ENCODE data around the gene CEP164.
"Not testable (repeated sequence)": the region's sequence is repeated elsewhere in the genome, so short reads cannot be mapped to it uniquely, and the experiment has no call there.

Gene CEP164

DNA sequence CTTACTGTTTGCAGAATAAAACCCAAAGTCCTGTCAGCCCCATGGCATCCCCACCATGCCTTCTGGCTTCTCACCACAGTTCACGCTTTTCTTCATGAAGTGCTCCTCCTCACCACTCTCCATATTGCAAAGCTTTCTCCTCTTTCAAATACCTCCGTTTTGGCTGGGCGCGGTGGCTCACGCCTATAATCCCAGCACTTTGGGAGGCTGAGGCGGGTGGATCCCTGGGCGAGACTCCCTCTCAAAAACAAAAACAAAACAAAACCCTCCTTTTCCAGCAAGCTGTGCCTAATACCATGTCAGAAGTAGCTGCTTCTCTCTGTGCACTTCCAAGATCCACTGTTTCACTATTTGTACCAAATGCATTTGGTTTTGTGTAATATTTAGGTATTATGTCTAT is 18.3 kb upstream of the CEP164 start:
- DNase-seq = no peak

DNA sequence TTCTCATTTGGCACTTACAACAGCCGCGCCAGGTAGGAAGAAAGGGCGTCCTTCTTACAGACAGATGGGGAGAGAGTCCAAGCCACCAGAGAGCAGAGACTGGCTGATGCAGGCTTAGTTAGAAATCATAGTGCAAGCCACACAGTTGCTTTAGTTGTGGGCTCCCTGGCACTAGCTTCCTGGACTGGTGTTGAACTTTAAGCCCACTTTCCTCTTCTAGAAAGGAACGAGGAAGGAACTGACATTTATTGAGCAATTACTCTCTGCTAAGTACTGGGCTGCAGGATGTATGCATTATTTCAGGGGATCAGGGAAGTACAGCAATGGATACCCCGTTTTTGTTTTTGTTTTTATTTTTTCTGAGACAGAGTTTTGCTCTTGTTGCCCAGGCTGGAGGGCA is 14.6 kb upstream of the CEP164 start:
- DNase-seq = no peak

DNA sequence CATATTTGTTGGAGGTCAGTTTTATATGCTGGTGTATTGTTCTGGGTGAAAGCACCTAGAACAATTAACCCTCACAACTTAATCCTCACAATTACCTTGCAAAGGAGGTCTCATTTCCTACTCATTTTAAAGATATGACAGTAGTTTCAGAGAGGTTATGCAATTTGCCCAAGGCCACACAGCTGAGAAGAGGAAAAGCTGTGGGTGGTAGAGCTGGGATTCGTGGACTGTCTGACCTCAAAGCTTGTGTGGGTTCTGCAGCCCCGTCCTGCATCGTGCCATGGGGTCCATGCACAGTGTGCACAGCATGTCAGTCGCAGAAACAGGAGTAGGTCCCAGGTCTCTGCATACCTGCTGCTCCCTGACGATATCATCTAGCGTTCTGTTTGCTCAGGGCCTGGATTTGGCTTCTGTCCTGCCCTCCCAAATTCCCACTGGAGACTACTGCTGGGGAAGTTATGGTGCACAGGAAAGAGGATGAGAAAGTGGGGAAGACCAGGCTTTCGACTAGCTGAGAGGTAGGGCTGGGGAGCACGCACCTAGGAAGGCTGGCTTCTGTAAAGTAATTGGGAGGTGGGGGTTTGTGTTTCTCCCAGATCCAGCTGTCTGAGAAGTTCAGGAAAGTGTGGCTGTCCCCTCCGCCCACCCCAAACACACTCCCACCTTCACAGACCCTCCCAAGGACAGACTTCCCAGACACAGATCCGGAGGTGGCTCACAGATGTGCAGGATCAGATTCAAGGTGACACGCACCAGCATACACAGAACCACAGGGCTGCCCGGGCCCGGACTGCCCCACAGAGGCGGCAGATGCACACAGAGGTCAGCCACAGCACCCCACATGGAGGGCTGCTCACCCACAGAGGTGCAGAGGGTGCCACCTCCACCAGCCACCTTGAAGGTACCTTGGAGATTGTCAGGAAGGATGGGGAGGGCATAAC is 13.6 kb upstream of the CEP164 start:
- no peak for DNase-seq

GRCh38 chr11:117314840-117315239 is 12.8 kb upstream of the CEP164 start:
- no peak for DNase-seq

GRCh38 chr11:117315285-117316196 is 12.1 kb upstream of the CEP164 start:
- DNase-seq = no peak

- peak; percentile 62 for DNase-seq
Measured at GRCh38 chr11:117316197-117316961, 11.3 kb upstream of the CEP164 start, which contains the start of gene BACE1. BACE1 (minus strand) TSS chr11:117316256; CDS start chr11:117315795, 461 bp downstream.

GRCh38 chr11:117318738-117319137 is 8.9 kb upstream of the CEP164 start:
- DNase-seq = no peak

DNA sequence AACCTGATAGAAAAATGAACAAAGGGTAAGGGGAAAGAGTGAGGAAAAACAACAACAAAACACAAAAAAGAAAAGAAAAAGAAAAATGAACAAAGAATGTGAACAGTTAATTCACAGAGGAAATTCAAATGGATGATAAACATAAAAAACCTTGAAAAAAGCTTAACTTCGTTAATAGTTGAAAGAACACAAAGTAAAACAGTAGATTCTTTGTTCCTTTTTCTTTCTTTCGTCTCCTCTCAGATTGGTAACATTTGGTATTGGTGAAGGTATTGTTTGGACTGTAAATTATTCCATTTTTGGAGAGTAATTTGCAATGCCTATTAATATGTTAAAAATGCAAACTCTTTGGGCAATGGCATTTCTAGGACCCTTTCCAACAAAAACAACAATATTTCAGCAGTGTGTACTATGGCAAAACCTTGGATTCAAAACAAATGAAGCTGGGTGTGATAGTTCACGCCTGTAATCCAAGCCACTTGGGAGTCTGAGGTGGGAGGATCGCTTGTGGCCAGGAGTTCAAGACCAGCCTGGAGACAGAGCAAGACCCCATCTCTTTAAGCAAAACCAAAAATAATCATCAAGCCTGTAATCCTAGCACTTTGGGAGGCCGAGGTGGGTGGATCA is 8.3 kb upstream of the CEP164 start:
- no peak for DNase-seq

- DNase-seq = not testable (repeated sequence)
Measured at GRCh38 chr11:117327255-117327566, 443 bp upstream of the CEP164 start.

DNA sequence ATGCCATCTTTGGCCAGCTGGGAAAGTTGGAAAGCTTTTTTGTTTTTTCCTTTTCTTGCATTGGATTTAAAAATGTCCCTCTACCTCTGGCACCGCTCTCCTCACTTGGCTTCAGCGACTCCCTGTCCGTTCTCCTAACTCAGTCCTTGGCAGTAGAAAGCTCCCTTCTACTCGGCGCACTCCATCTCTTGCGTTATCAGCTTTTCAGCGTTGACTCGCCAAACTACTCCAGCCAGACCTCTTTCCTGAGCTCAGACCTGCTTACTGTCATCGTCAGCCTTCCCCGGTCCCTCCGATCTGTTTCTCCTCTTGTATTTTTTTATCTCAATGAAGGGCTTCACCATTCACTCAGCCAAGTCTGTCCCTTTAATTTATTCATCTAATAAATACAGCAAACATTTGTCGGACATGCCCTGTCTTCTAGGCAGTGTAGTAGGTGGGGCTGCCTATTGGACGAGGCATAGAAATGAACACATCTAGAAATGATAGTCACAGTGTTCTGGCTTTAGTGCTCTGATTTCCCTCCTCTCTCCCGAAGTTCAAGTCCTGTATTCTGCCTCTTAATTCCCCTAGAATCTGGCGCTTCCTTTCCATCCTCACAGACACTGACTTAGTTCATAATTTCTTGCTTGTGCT is 839 bp downstream of the CEP164 start:
- no peak for DNase-seq

DNA sequence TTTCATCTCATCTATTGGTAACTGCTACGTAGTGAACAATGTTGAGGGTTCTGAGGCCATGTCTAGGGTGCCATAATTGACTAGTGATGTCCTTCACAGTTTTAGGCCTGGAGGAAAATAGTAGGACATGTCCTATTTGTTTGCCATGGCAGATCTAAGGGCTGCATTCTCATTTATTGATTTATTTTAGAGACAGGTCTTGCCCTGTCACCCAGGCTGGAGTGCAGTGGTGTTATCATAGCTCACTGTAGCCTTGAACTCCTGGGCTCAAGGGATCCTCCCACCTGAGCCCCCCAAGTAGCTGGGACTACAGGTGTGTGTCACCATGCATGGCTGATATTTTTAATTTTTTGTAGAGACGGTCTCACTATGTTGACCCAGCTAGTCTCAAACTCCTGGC is 5.2 kb downstream of the CEP164 start:
- no peak for DNase-seq

- no peak for DNase-seq
Measured at GRCh38 chr11:117333917-117334316, 6.3 kb downstream of the CEP164 start.

DNA sequence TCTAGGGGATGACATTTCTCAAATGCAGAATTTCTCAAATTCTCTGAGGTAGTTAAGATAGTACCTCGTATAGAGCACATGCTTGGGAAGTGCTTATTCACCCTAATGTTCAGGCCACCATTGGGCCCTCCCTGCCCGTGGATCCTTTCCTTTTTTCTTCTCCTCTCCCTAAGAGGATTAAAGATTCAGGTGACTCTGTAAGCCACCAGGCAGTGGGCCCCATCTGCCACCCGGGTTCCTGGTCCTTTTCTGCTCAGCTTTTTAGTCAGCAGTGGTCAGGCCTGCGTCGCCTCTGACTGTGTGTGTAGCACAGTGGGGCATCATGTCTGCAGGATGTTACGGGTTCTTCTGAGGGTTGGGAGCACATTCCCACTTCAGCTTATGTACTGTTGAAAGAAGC is 7.2 kb downstream of the CEP164 start:
- DNase-seq = no peak

- DNase-seq = no peak
Measured at GRCh38 chr11:117335399-117335798, 7.7 kb downstream of the CEP164 start.

DNA sequence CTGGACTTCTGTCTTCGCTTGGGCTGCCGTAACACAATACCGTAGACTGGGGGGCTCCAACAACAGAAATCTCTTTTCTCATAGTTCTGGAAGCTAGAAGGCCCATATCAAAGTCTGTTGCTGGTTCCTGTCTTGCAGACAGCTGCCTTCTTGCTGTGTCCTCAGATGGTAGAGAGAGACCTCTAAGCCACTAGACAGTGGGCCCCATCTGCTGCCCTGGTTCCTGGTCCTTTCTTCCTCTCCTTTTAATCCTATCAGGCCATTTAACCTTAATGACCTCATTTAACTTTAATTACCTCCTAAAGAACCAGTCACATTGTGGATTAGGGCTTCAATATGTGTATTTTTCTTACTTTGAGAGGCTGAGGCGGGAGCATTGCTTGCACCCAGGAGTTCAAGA is 9.4 kb downstream of the CEP164 start:
- no peak for DNase-seq

GRCh38 chr11:117345039-117345438 is 17.4 kb downstream of the CEP164 start:
- DNase-seq = no peak

DNA sequence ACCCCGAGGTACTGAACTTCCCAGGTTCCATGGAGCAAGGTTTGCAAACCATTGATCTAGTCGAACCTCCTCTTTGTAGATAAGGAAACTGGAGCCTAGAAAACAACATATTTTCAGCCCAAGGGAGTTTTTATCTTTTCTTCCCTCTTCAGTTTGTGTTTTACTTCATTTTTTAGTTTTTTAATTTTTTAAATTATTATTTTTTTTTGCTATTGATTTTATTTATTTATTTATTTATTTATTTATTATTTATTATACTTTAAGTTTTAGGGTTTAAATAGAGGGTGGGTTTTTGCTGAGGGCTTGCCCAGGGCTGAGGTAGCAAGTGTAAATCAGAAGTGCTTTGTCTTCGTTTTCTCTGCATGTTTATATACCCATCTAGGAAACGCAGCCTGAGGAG is 26.9 kb downstream of the CEP164 start:
- no peak for DNase-seq

DNA sequence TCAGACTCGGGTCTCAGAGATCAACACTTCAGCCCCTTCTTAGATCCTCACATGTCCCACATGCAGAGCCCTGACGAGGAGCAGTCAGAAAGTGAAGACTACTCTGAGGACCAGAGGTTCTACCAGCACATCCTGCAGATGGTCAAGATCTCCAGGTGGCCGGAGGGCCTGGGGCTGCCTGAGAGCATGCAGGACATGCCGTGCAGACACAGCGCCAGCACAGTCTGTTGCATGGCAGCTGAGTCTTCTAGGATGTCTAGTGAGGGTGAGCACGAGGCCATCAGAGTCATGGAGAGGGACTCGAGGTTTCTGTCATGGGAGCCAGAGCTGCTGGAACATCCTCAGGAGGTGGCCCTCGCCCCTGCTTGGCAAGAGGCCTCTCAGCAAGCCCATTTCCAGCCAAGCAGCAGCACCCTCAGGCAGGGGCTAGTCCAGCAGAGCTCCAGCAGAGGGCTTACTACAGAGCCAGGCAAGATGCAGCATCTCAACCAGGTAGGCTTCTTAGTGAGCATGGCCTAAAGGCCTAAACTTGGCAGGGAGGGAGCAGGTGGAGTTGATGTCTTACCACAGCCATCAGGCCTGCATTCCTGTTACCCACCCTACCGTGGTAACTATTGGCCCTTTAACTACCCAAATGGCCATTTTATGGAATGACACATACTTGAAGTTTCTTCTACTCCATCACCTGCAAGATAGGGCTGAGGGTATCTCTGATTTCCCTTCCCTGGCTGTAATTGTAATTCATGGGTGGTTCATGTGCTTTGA is 28.7 kb downstream of the CEP164 start:
- no peak for DNase-seq

DNA sequence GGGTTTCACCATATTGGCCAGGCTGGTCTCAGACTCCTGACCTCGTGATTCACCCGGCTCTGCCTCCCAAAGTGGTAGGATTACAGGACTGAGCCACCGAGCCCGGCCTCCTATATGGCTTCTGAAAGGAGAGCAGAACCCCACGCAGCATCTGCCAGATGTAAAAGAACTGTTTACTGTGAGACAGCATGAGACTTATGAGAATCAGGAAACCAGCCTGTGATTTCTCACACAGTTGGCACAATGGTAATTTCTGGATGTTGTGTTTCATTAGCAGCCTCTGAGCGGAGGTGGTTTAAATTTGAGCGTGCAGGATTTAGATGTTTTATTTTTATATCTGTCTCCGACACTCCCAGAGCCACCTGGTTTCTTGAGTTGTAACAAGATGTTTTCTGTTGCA is 33.8 kb downstream of the CEP164 start:
- DNase-seq = no peak

GRCh38 chr11:117366248-117366647 is 38.6 kb downstream of the CEP164 start:
- DNase-seq = no peak

DNA sequence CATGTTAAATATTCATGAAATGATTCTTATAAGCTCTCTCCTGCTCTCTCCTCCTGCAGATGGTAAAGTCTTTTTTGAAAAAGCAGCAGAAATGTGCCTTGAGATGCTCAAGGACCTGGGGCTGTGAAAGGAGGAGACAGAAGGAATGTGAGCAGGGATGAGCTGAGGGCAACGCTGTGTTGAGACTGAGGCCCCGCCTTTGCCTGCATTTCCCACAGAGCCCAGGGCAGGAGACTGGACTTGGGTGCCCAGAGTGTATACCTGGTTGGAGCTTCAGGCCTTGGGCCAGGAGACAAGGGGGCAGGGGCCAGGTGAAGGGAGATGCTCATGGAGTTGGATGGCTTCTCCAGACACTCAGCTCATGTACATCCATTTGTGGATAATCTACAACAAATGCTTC is 39.2 kb downstream of the CEP164 start:
- DNase-seq = no peak

Measured in DMS 273 treated with DMSO at 0.1 percent for 48 hours (cell line).